ENCODE measurements around the gene SBK1.
"Not testable (repeated sequence)": the region's sequence is repeated elsewhere in the genome, so short reads cannot be mapped to it uniquely, and the experiment has no call there.

The SBK1 gene

GRCh38 chr16:28338230-28338629 is 45.9 kb downstream of the SBK1 start:
- DNase-seq: not testable (repeated sequence)

DNA sequence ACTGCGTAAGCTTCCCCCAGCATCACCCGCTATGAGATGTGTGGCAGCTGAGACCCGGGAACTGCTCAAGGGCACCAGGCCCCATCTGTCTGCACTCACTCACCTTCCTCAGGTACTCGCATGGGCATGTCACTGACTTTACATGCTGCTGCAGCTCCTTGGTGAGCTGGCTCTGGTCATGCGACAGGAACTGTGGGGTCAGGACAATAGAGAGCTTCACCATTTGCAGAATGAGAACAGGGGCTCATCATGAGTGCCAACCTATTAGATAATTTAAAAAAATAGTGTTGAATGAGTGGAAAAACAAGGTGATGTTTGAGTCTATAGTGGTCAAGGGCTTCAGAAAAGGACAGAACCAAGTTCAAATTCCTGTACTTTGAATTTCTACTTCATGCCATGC is 70.3 kb downstream of the SBK1 start:
- not testable (repeated sequence) for DNase-seq

DNA sequence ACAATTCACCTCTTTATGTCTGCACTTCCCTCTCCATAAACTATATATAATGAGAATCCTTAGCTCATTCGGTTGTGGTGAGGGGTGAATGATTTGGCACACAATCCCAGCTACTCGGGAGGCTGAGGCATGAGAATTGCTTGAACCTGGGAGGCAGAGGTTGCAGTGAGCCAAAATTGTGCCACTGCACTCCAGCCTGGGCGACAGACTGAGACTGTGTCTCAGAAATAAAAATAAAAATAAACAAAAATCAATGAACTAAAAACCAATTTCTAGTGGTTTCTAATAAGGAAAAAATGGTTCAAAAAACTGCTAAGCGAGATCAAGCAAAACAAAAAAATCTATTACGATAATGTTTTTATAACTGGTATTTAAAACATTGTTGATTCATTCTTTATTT is 71.1 kb downstream of the SBK1 start, which contains the start of gene NPIPB6:
NPIPB6 (minus strand) TSS at position 101 of the 400 bp plus-strand sequence. CDS start 686 bp downstream, outside the sequence.
- DNase-seq: not testable (repeated sequence)

DNA sequence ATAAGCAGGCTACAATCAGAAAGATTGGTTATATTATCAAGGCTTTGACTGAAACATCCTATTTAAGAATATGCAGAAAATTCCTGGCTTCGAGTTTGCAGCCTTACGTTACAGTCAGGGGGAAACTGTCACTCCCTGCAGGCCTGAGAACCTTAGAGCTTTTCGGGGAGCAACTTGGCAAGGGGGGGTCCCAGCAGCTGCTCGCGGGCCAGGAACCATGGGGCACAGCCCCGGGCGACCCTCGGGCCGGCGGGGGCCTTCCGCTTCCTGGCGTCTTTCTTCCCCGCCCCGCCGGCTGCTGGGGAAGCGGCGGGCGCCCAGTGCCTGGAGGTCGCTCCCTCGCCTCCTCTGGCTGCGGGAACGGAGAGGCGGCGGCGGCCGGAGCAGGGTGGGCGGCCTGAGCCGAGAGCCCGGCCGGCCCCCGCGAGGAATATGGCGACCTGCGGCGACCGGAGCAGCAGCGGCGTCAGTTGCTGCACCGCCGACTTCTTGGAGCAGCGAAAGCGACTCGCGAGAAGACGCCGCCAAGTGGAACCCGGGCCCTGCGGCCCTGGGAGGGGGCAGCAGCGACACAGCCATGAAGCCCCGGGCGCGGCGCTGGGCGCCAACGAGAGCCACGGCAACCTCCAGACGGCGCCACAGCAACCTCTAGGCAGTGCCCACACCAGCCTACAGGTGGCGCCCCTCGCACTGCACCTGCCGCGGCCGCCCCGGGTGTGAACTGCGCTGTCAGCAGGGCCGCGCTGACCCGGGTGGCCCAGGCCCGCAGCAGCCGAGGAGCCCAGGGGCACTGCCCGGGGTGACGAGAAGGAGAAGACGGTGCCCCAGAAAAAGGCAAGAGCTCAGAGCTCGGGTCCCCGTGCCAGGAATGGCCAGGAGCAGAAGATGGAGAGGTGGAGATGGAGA is 72.2 kb downstream of the SBK1 start:
- not testable (repeated sequence) for DNase-seq

DNA sequence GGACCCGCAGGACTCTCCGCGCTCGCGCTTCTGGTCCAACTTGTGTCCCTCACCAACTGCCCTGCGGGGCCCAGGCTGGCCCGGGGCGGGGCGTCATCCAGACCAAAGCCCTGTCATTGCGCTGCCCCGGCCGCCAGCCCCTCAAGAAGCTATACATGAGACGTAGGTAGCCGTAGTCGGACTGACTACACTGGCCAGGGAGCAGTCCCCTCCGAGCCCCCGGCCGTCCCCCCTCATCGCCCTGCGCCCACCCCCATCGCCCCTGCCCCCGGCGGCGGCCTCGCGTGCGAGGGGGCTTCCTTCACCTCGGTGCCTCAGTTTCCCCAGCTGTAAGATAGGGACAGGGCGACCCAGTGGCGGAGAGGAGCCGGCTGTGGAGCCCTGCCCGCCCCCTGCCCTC is 75.6 kb downstream of the SBK1 start:
- DNase-seq: not testable (repeated sequence)

All from NCI-H748 treated with DMSO at 0.1 percent for 48 hours (cell line).